NCI-H510A treated with DMSO at 0.1 percent for 48 hours (cell line): ENCODE measurements around the gene THBS2.
"Not testable (repeated sequence)": the region's sequence is repeated elsewhere in the genome, so short reads cannot be mapped to it uniquely, and the experiment has no call there.

Source experiments
- DNase-seq: peaks from one replicate; lab custom pipeline; 2025; lab: John Stamatoyannopoulos, UW

The THBS2 gene

GRCh38 chr6:169184419-169184818 lies 69.2 kb downstream of the THBS2 start:
- DNase-seq: no peak

DNA sequence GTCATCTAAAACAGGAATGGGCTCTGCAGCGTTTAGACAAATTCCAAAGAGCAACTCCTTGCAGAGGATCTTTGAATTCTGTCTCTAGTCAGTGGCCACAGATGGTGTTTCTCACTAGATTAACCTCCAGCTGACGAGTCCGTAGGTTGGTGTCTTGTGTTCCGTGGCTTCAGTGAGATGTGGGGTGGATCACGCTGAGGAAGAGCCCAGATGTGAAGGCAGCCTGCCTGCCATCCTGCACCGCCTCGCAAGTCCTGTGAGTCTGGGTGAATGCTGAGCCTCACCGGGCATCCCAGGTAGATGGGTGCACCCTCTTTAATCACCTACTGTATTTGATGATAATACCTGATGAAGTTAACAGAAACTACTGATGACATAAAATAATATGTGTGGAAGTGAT lies 70.4 kb downstream of the THBS2 start:
- no peak for DNase-seq

GRCh38 chr6:169179831-169180230 lies 73.8 kb downstream of the THBS2 start:
- DNase-seq: not testable (repeated sequence)

DNA sequence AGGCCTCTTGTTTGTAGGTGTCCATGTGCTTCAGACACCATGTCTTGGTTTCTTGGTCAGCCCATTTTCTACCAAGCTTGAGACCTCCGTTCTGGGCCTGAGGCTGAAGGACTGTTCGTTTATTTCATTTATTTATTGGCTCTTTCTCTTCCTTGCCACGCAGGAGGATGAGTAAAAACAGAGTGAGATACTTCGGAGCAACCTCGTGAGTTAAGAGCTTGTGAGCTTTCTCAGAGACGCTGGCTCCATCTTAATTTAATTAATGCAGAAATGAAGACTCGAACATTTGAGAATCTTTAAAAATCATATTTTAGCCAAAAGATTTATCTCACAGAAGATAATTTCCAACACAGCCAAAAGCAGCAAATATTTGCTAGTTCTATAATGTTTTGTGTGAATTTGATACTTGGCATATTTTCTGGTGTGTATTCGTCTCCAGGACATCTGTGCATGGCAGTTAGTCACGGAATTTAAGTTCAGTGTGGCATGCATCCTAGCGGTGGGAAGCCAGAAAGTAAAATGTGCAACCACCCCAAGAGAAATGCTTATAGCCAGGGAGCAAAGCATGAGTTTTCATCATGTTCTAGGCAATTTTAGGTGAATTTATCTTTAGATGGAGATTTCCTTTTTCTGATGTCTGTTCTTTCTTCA lies 76.0 kb downstream of the THBS2 start:
- no peak for DNase-seq

DNA sequence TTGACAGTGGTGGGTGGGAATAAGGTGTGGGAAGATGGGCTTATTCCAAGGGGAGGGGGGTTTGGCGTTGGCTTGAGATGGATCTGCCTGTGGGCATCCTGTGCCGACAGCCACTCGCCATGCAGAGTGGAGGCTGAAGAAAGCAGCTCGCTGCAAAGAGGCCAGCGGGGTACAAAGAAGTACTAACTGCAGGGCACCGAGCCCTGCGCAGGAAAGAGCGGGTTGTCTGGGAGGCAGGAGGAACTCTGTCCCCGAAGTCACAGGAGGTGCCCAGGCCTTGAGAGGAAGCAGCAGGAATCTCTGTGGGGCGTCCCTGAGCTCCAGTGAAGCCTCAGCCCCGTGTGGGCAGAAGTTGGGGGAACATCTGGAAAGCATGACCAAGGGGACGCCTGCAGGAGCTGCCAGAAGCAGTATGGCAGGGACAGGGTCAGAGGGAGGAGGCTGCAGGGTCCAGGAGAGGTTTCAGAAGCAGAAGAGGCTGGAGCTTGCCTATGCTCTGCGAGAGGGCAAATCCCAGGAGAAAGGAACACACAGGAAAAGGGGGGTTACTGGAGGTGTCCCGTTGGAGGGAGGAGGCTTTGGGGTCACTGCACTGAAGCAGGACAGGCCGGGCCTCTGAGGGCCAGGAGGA lies 77.2 kb downstream of the THBS2 start:
- no peak for DNase-seq

GRCh38 chr6:169175360-169175887 lies 78.2 kb downstream of the THBS2 start:
- DNase-seq: no peak

DNA sequence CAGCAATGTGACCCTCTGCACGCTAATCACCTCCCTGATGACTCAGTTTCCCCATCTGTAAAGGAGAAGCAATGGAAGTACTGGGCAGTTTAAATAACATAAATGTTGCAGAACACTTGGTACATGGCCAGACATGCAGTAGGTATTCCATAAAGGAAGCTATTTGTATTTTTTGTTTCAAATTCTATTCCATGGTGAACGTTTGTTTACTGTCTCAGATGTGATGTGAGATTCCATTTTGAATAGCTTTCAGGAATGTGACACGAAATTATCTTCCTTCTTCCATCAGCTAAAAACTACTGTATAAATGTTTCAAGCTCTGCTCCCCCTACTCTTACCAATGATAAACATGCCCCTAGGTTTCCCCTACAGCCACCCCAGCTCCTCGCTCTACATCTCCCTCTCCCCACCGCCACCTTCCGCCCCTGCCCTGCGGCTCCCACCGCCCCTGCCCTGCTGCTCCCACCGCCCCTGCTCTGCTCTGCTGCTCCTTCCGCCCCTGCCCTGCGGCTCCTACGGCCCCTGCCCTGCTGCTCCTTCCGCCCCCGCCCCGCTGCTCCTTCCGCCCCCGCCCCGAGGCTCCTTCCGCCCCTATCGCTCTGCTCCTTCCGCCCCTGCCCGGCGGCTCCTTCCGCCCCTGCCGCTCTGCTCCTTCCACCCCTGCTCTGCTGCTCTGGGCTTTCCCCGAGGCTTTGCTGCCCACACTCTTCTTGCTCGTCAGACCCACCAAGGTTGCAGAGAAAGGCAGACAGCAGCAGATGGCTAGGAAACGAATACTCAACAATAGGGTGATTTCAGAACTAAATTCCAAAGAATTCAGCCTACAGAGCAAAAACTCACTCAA lies 78.9 kb downstream of the THBS2 start:
- DNase-seq: no peak

- no peak for DNase-seq
These were observed 79.9 kb downstream of the THBS2 start for GRCh38 chr6:169173532-169174268.

- DNase-seq: no peak
These were observed 80.7 kb downstream of the THBS2 start for GRCh38 chr6:169172946-169173345.

DNA sequence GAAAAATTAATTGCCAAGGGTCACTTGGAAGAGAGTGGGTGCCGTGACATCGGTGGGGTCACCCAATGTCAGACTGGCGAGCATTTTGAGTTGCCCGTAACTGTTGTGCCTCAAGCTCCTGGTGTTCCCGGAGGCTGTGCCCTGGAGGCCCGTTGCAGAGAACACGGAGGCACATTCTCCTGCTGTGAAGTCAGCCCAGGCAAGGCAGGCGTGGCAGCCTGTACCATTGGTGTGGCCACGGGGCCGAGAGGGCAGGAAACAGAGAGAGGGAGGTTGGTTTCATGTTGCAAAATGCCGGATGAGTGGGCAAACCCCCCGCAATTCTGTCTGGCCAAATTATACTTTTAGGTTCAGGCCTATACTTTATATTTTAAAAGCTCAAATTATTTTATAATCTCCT lies 81.2 kb downstream of the THBS2 start:
- no peak for DNase-seq

DNA sequence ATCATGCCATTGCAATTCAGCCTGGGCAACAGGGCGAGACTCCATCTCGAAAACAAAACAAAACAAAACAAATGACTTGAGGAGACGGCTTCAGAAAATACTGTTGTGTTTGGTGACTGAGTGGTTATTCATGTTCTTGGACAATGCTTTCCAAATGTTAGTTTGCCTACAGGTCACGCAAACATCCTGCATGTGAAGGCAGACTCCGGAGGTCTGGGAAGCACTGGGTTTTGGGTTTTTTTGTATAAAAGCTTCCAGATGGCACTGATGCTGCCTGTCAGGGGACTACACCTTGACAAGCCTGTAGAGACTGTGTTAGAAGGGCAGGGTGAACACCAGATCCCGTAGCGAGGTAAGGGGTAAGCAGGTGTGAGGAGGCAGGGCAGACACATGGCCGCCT lies 81.7 kb downstream of the THBS2 start:
- no peak for DNase-seq

DNA sequence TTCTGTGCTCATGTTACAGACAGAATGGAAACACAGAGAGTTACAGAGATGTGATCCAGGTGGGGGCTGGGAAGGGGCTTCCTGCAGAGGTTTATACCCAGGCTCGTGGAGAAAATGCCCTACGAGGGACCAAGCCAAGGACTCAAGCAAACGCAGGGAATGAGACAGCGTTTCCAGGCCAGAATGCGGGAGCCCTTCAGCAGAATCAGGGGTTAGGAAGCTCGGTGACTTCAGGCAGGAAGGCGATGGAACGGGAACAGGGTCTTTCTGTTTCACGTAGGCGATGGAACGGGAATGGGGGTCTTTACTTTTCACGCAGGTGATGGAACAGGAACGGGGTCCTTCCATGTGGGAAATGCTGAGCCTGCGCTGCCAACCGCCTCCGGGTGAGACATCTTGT lies 82.6 kb downstream of the THBS2 start:
- no peak for DNase-seq

GRCh38 chr6:169170583-169170955 lies 83.1 kb downstream of the THBS2 start:
- no peak for DNase-seq

DNA sequence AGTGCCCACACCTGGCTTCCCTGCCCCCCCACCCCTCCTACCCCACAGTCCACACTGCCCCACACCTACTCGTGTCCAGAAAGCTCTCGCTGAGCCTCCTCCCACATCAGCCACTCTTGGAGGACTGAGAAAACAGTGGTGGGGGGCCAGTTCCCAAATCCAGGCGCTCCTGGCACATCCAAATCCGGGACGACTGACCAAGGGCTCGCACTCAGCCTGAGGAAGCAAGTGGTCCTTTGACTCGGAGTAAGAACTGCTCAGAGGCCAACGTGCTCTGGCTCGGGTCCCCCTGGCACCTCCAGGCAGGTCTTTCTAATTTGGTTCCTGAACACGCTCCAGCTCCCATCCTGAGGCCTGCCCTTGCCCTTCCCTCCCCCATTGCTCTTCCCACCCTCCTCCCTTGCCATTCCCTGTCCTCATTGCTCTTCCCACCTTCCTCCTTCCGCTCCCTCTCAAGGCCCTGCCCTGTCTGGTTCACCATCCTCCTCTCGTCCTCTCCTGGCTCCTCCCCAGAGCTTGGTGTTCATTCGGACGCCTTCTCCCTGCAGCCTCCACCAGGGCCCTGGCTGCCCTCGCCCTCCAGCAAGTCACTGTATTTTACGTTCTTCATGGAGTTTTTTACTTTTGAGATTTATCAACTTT lies 83.6 kb downstream of the THBS2 start:
- no peak for DNase-seq

- no peak for DNase-seq
These were observed 84.3 kb downstream of the THBS2 start for GRCh38 chr6:169169375-169169774.

DNA sequence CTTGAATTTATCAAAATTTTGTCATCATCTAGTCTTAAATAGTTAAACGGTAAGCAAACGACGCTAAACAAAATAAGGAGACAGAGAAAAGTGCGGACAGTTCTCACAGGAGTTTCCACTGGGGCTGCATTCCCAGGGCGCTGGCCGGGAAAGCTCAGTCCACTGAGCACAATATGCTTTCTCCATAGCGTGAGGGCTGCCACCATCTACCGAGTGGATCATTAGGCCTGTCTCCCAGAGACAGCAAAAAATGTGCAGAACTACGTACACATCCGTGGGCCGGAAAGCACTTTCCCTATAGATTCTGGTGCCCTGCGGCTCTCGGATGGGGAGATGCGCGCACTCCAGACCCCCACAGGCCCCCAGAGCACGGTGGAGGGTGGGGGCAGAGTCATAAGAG lies 84.9 kb downstream of the THBS2 start:
- DNase-seq: no peak

GRCh38 chr6:169168302-169168630 lies 85.4 kb downstream of the THBS2 start:
- DNase-seq: no peak

GRCh38 chr6:169167581-169168301 lies 85.9 kb downstream of the THBS2 start:
- no peak for DNase-seq

GRCh38 chr6:169166896-169167580 lies 86.6 kb downstream of the THBS2 start:
- no peak for DNase-seq
